ENCODE results near the gene PRPH. TPM values are rescaled to one million over a fixed set of nuclear protein-coding genes. Genes with fewer than 3 reads are reported as not detected.

The PRPH gene
- total RNA-seq (2022; extraction: Qiagen RNA extraction; ENCODE audit: low read depth) = 1.6 to 2.1 TPM (median 2.0 TPM) in 5 replicates

DNA sequence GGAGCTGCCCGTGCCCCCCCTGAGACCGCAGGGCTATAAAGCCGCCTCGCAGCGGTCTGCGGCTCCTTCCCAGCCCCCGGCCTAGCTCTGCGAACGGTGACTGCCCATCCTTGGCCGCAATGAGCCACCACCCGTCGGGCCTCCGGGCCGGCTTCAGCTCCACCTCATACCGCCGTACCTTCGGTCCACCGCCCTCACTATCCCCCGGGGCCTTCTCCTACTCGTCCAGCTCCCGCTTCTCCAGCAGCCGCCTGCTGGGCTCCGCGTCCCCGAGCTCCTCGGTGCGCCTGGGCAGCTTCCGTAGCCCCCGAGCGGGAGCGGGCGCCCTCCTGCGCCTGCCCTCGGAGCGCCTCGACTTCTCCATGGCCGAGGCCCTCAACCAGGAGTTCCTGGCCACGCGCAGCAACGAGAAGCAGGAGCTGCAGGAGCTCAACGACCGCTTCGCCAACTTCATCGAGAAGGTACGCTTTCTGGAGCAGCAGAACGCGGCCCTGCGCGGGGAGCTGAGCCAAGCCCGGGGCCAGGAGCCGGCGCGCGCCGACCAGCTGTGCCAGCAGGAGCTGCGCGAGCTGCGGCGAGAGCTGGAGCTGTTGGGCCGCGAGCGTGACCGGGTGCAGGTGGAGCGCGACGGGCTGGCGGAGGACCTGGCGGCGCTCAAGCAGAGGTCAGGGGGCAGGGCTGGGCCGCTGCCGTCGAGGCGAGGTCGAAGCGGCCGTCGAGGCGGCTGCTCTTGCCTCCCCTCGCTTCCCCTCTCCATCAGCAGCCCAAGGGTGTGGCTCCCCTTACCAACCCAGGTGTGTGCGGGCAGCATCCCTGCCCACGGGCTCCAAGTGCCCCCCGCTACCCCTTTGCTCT lies at the start of gene PRPH:
Gene PRPH (plus strand): TSS at position 66 of the 855 bp plus-strand sequence. CDS start 54 bp downstream, at position 120.

DNA sequence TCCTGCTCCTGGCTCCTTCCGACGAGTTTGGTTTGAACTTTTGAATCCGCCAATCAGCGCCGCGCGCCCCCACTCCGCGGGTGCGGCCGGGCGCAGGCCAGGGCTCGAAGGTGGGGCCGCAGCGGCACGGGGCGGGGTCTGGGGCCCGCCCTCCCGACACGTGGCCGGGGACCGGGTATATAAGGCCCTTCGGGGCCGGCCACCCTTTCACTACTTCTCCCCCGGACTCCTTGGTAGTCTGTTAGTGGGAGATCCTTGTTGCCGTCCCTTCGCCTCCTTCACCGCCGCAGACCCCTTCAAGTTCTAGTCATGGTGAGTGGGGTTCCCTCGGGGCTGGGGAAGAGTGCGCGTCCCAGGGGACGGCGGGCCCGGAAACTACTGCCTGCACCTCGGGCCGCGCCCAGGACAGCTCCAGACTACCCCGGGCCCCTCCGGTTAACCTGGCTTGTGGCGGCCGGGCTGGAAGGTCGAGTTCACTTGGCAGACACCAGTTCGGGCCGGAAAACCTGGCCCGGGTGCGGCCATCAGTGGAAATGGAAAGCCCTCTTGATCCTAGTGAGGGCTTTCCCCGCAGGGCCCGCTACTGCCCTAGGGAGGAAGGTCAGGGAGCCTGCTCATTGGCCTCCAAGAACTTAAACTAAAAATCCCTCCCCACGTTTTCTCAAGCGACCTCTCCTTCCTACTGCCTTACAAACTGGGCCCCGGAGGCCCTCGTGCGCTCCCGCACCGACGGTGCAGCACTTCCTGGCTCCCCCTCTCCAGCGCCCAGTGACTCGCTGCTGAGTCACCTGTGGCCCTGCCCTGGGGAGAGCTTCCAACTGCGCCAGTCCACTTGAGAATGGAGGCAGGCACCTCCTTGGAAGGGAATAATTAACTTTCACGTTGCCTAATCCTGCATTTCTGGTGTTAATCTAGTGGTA lies 29.8 kb upstream of the PRPH start, which contains the start of gene TUBA1C:
Gene TUBA1C (plus strand): TSS at position 210 of the 920 bp plus-strand sequence. CDS start 100 bp downstream, at position 310.

DNA sequence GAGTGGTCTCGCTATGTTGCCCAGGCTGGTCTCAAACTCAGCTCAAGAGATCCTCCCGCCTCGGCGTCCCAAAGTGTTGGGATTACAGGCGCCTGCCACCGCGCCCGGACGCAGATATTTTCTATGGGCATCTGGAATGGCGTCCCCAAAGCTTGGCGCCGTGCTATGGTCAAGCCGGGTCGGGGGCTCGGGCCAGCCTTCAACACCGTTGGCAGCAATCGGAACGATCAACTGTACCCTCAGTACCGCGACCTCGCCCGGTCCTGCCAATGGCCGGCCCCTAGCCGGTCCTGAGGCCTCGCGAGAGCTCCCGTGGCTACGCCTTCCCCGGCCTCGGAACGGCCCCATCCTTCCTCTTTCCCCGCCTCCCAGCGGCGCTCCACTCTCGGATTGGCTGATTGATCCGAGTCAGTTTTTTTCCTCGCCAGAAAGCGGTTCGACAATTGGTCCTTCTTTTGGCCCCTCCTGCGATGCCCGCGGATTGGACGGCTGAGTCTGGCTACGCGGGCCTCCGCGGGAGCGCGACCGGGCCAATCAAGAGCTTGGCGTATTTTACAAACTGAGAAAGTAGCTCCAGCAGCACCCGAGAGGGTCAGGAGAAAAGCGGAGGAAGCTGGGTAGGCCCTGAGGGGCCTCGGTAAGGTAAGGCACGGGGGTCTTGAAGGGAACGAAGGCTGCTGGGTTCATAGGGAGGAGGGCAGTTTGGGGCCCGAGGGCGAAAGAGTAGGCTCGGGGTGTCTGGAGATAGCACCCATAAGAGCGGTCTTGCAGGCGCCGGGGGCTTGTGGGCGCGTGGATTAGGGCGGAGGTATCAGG lies 28.0 kb downstream of the PRPH start, which contains the start of gene TROAP:
Gene TROAP (plus strand): TSS at position 548 of the 816 bp plus-strand sequence. CDS start 354 bp downstream, outside the sequence.

DNA sequence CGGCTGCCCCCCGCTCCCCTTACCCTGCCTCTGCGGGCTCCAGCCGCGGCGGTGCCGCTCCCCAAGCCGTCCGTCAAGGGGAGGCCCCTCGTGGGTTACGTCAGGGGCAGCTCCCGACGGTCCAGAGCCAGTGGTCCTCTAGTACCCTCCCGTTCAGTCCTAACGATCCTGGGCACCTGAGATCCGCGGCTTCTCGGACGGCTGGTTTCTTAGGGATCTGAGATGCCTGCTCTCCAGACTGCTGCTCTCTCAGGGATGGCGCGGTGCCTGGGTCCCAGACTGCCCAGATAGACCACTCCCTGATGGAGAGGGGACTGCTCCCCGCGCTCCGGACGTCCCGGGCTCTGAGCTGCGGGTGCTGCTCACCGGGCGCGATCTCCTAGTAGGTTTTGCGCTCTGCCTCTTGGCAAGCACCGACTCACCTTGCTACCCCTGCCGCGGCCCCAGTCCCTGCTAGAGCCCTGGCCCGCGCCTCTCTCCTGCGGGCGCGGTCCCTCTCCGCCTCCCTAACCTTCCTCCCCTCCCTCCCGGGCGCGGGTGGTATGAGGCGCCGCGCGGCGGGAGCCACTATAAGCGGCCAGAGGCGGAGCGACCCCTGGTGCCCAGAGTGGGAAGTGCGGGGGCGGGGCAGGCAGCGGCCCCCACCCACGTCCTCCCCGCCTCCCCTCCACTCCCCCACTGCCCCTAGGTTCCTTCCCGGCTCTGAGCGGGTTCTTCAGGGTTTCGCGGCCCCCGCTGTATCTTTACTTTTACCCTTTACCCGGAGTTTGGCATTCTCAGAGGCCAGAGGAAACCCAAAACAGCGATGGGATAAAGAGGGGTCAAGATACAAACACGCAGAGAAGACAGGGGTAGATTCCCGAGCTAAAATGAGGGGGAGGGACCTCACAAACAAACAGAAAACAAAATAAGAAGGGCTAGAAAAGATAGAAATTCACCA lies 42.0 kb downstream of the PRPH start, which contains the start of gene C1QL4:
Gene C1QL4 (minus strand): TSS at position 544 of the 940 bp plus-strand sequence. CDS start 711 bp downstream, outside the sequence.

DNA sequence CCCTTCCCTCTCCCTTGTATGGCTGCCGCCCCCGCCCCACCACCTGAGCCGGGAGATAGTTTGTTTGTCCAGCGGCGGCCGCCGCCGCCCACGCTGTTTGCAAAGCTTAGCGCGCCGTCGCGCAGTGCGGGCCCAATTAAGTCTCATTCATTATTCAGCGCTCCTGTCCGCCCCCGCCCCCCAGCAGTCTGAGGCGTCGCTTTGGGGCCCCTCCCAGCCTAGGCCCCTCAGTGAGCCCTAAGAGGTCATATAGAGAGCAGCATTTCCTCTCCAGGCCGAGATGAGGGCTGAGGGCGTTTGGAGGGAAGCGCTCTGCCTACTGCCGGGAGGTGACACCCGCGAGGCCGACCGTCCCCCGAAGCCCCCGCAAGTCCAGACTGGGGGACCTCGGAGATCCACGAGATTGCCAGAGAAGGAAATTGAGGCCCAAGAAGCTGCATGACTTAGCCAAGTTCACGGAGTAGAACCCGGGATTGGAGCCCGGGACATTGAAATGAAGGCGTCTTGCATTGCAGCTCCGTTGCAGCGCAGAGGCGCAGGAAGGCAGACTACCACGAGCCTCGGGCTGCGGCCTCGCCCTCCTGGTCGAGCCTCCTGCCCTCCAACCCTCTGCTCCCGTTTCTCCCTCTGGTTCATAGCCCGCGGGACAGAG lies 51.8 kb downstream of the PRPH start, which contains the start of gene DNAJC22:
Gene DNAJC22 (plus strand): TSS at position 230 of the 652 bp plus-strand sequence. CDS start 1,985 bp downstream, outside the sequence.

Other genes with a start within 250 kb of the PRPH start
- 29.9 to 39.0 TPM (median 36.8 TPM) in 5 replicates for gene KMT2D, start 234.4 kb upstream of the PRPH start, total RNA-seq (2022; extraction: Qiagen RNA extraction; ENCODE audit: low read depth)
- 3.4 to 4.9 TPM (median 4.2 TPM) in 5 replicates for gene RHEBL1, start 225.2 kb upstream of the PRPH start, total RNA-seq (2022; extraction: Qiagen RNA extraction; ENCODE audit: low read depth)
- gene DHH, start 200.3 kb upstream of the PRPH start, total RNA-seq (2022; extraction: Qiagen RNA extraction; ENCODE audit: low read depth) = 0.03 TPM in 1 of 5 replicates, not detected in the others
- 11.9 to 19.3 TPM (median 15.0 TPM) in 5 replicates for gene LMBR1L, start 184.3 kb upstream of the PRPH start, total RNA-seq (2022; extraction: Qiagen RNA extraction; ENCODE audit: low read depth)
- 2,278 to 2,452 TPM (median 2,334 TPM) in 5 replicates for gene TUBA1B, start 163.8 kb upstream of the PRPH start, total RNA-seq (2022; extraction: Qiagen RNA extraction; ENCODE audit: low read depth)
- 177 to 211 TPM (median 198 TPM) in 5 replicates for gene TUBA1A, start 106.1 kb upstream of the PRPH start, total RNA-seq (2022; extraction: Qiagen RNA extraction; ENCODE audit: low read depth)
- gene TUBA1C, start 30.1 kb upstream of the PRPH start, total RNA-seq (2022; extraction: Qiagen RNA extraction; ENCODE audit: low read depth) = 1,619 to 2,061 TPM (median 1,698 TPM) in 5 replicates
- gene TROAP, start 28.1 kb downstream of the PRPH start, total RNA-seq (2022; extraction: Qiagen RNA extraction; ENCODE audit: low read depth) = 79.5 to 98.3 TPM (median 86.0 TPM) in 5 replicates
- 4.9 to 6.2 TPM (median 5.7 TPM) in 5 replicates for gene C1QL4, start 42.0 kb downstream of the PRPH start, total RNA-seq (2022; extraction: Qiagen RNA extraction; ENCODE audit: low read depth)
- gene DNAJC22, start 51.7 kb downstream of the PRPH start, total RNA-seq (2022; extraction: Qiagen RNA extraction; ENCODE audit: low read depth) = 18.4 to 21.5 TPM (median 20.7 TPM) in 5 replicates
- 24.8 to 33.6 TPM (median 33.1 TPM) in 5 replicates for gene SPATS2, start 72.3 kb downstream of the PRPH start, total RNA-seq (2022; extraction: Qiagen RNA extraction; ENCODE audit: low read depth)
- 1.2 to 3.2 TPM (median 2.8 TPM) in 5 replicates for gene KCNH3, start 243.9 kb downstream of the PRPH start, total RNA-seq (2022; extraction: Qiagen RNA extraction; ENCODE audit: low read depth)